GM13977 (cell line): Measurements from ENCODE around the gene FANCC.
"Not testable (repeated sequence)": the region's sequence is repeated elsewhere in the genome, so short reads cannot be mapped to it uniquely, and the experiment has no call there.

Experiments used
- DNase-seq: peaks from one replicate; pipeline ENCODE4 v3.0.0; 2012; ENCODE audit warnings: low spot score
- CTCF ChIP-seq: IDR thresholded peaks from 2 replicates; pipeline ENCODE4 v1.5.1; 2012; ENCODE audit warnings: mild to moderate bottlenecking, control low read depth; ENCODE audit not compliant: insufficient read depth; ENCODE audit errors: extremely low read depth, missing control alignments
- in situ Hi-C: fragments of 300-500 bp; cut with MboI; formaldehyde crosslinking; loops from one replicate; pipeline ENCODE4 v1.12.0; 2022; ENCODE audit warnings: low sequenced_read_pairs, low pct_unique_long_range_greater_than_20kb, mixed read lengths, inconsistent platforms; ENCODE audit not compliant: unreplicated experiment

FANCC gene

GRCh38 chr9:95277509-95277908 is 40.0 kb downstream of the FANCC start:
- no peak for DNase-seq
- in situ Hi-C loops, result no loop called here
- TF ChIP-seq CTCF, result no peak

GRCh38 chr9:95276395-95276954 is 41.0 kb downstream of the FANCC start:
- in situ Hi-C loops, result no loop called here
- TF ChIP-seq CTCF, result no peak
- DNase-seq, result no peak

GRCh38 chr9:95274160-95274559 is 43.3 kb downstream of the FANCC start:
- in situ Hi-C loops, DNase-seq: not testable (repeated sequence)

- in situ Hi-C loops, result no loop called here
- no peak for TF ChIP-seq CTCF
- DNase-seq, result no peak
These were observed 44.0 kb downstream of the FANCC start for GRCh38 chr9:95273369-95274022.

GRCh38 chr9:95272830-95273229 is 44.7 kb downstream of the FANCC start:
- no peak for DNase-seq
- TF ChIP-seq CTCF, result no peak
- in situ Hi-C loops, result no loop called here

- TF ChIP-seq CTCF, result no peak
- in situ Hi-C loops, result no loop called here
- DNase-seq, result no peak
These were observed 46.7 kb downstream of the FANCC start for GRCh38 chr9:95270790-95271189.

- in situ Hi-C loops, DNase-seq: not testable (repeated sequence)
These were observed 47.4 kb downstream of the FANCC start for GRCh38 chr9:95269803-95270773.
